ENCODE data around the gene OLFM1. TPM values are rescaled to one million over a fixed set of nuclear protein-coding genes. Genes with fewer than 3 reads are reported as not detected.

Gene OLFM1
- total and polyA plus RNA-seq, 2 donors (not counting 1 experiment from before 2014, with no cell fraction given): 0.07 TPM; not detected in 1

DNA sequence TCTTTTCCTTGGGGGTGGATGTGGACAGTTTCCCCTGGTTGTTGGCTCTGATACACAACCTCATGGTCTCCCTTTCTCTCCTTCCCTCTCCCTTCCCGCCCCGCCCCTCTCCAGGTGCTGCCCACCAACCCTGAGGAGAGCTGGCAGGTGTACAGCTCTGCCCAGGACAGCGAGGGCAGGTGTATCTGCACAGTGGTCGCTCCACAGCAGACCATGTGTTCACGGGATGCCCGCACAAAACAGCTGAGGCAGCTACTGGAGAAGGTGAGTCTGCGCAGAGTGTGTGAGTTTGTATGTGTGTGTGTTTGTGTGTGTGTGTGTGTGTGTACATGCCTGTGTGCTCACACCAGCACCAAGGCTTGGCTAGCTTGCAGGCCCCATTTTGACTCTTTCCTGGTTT lies 2.6 kb downstream of the OLFM1 start:
- Mint-ChIP-seq H3K27ac (no peak overlapping the region), H3K4me1 (peaks cover 6% of the 10 kb centered on the region), H3K9me3 (ENCODE audit: insufficient read depth) (peaks cover 4% of the 10 kb centered on the region), H3K27me3 (peaks cover 65% of the 10 kb centered on the region), H3K4me3 (no peak overlapping the region)
- Histone ChIP-seq H3K4me1 (ENCODE audit: control insufficient read depth in 2 of 2, insufficient read depth in 2 of 2, low read length in 2 of 2) (no peaks in the 10 kb centered on the region), H3K36me3 (replicated peaks in 1 of 2; ENCODE audit: control extremely low read depth in 1 of 2, control insufficient read depth in 1 of 2, extremely low read depth in 1 of 2, insufficient read depth in 2 of 2, low read length in 1 of 2) (no peaks in the 10 kb centered on the region), H3K79me2 (ENCODE audit: control insufficient read depth, insufficient read depth, low read length) (no peaks in the 10 kb centered on the region), H3K27me3 (replicated peaks in 1 of 4; ENCODE audit: control extremely low read depth in 1 of 4, control insufficient read depth in 3 of 4, insufficient read depth in 4 of 4, low read length in 3 of 4) (peaks cover 0 to 44% (median 8%) of the 10 kb centered on the region in 4 experiments), H2AFZ (ENCODE audit: insufficient read depth, low read depth, low read length, poor library complexity, severe bottlenecking) (no peak overlapping the region), H3K4me2 (replicated peaks; ENCODE audit: low read depth, low read length, poor library complexity, severe bottlenecking) (no peak overlapping the region), H3K27ac (ENCODE audit: low read length in 2 of 2) (no peak overlapping the region), H3K9me3 (ENCODE audit: control extremely low read depth in 1 of 3, control insufficient read depth in 2 of 3, insufficient read depth in 1 of 3, low read length in 2 of 3) (peaks cover 0 to 3% (median 0%) of the 10 kb centered on the region in 3 donors), H3K4me3 (ENCODE audit: control extremely low read depth in 1 of 5, extremely low read depth in 1 of 5, insufficient read depth in 1 of 5, low read depth in 2 of 5, low read length in 4 of 5) (no peak overlapping the region), H3K9ac (ENCODE audit: low read length) (no peak overlapping the region), H4K20me1 (ENCODE audit: control insufficient read depth, insufficient read depth, low read length, poor library complexity, severe bottlenecking) (no peaks in the 10 kb centered on the region)
- ChIA-PET CTCF (no interaction called here), POLR2A (no interaction called here)
- TF ChIP-seq EZH2 (IDR thresholded peaks at IDR 0.05; ENCODE audit: borderline replicate concordance, insufficient read depth, low read depth, low read length, poor library complexity, severe bottlenecking): no peak
- TF ChIP-seq, protein P1, sequence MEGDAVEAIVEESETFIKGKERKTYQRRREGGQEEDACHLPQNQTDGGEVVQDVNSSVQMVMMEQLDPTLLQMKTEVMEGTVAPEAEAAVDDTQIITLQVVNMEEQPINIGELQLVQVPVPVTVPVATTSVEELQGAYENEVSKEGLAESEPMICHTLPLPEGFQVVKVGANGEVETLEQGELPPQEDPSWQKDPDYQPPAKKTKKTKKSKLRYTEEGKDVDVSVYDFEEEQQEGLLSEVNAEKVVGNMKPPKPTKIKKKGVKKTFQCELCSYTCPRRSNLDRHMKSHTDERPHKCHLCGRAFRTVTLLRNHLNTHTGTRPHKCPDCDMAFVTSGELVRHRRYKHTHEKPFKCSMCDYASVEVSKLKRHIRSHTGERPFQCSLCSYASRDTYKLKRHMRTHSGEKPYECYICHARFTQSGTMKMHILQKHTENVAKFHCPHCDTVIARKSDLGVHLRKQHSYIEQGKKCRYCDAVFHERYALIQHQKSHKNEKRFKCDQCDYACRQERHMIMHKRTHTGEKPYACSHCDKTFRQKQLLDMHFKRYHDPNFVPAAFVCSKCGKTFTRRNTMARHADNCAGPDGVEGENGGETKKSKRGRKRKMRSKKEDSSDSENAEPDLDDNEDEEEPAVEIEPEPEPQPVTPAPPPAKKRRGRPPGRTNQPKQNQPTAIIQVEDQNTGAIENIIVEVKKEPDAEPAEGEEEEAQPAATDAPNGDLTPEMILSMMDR (IDR thresholded peaks at IDR 0.05): no peak
- intact Hi-C loops (cut with micrococcal nuclease): no loop called here
- ATAC-seq (ENCODE audit: low read depth) (no peak), DNase-seq (no peak)
- WGBS (ENCODE audit: insufficient coverage): 95% methylated on average over 5 of the region's 7 CpGs

DNA sequence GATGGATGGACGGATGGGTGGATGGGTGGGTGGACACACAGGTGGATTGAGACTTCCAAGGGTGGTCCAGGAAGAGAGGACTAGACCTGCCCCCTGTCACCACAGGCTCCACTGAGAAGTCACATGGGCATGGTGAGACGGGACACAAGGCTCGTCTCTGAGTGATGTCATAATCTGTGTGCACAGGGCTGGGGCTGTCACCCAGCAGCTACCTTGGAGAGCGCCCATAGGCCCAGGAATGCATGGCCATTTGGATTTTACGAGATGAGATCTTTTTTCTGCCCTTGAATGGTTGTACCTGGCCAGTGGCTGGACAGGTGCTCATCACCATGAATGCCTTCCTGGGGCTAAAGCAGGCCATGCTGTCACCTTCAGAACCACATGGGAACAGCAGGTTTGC lies 3.1 kb downstream of the OLFM1 start:
- no peak overlapping the region for H3K4me3 Mint-ChIP-seq
- no peak overlapping the region for H3K27ac Mint-ChIP-seq
- H3K4me1 Mint-ChIP-seq: peaks cover 6% of the 10 kb centered on the region
- ChIA-PET CTCF (no interaction called here), POLR2A (no interaction called here)
- Histone ChIP-seq H3K27ac (ENCODE audit: low read length in 2 of 2) (no peak overlapping the region), H3K4me2 (replicated peaks; ENCODE audit: low read depth, low read length, poor library complexity, severe bottlenecking) (no peak overlapping the region), H3K9me3 (ENCODE audit: control extremely low read depth in 1 of 3, control insufficient read depth in 2 of 3, insufficient read depth in 1 of 3, low read length in 2 of 3) (peaks cover 0 to 3% (median 0%) of the 10 kb centered on the region in 3 donors), H3K4me3 (ENCODE audit: control extremely low read depth in 1 of 5, extremely low read depth in 1 of 5, insufficient read depth in 1 of 5, low read depth in 2 of 5, low read length in 4 of 5) (no peak overlapping the region), H3K4me1 (ENCODE audit: control insufficient read depth in 2 of 2, insufficient read depth in 2 of 2, low read length in 2 of 2) (no peaks in the 10 kb centered on the region), H4K20me1 (ENCODE audit: control insufficient read depth, insufficient read depth, low read length, poor library complexity, severe bottlenecking) (no peaks in the 10 kb centered on the region), H3K27me3 (replicated peaks in 1 of 4; ENCODE audit: control extremely low read depth in 1 of 4, control insufficient read depth in 3 of 4, insufficient read depth in 4 of 4, low read length in 3 of 4) (peaks cover 0 to 43% (median 7%) of the 10 kb centered on the region in 4 experiments), H3K9ac (ENCODE audit: low read length) (no peak overlapping the region), H2AFZ (ENCODE audit: insufficient read depth, low read depth, low read length, poor library complexity, severe bottlenecking) (no peak overlapping the region), H3K36me3 (replicated peaks in 1 of 2; ENCODE audit: control extremely low read depth in 1 of 2, control insufficient read depth in 1 of 2, extremely low read depth in 1 of 2, insufficient read depth in 2 of 2, low read length in 1 of 2) (no peaks in the 10 kb centered on the region), H3K79me2 (ENCODE audit: control insufficient read depth, insufficient read depth, low read length) (no peaks in the 10 kb centered on the region)
- WGBS (ENCODE audit: insufficient coverage): 40% methylated on average over 5 of the region's 5 CpGs
- intact Hi-C loops (cut with micrococcal nuclease): no loop called here
- ATAC-seq (ENCODE audit: low read depth) (no peak), DNase-seq (no peak)
- H3K9me3 Mint-ChIP-seq (ENCODE audit: insufficient read depth): peaks cover 4% of the 10 kb centered on the region
- TF ChIP-seq, protein P1 (IDR thresholded peaks at IDR 0.05): no peak
- TF ChIP-seq EZH2 (IDR thresholded peaks at IDR 0.05; ENCODE audit: borderline replicate concordance, insufficient read depth, low read depth, low read length, poor library complexity, severe bottlenecking): no peak
- peaks cover 64% of the 10 kb centered on the region for H3K27me3 Mint-ChIP-seq
